GM19193 (cell line): ENCODE measurements around the gene TTC22.

ENCODE experiments used
- POLR2A ChIP-seq: IDR thresholded peaks from 4 replicates; pipeline ENCODE4 v1.6.1; 2011; ENCODE audit not compliant: insufficient read depth, insufficient read length; ENCODE audit errors: extremely low read depth

Gene TTC22

DNA sequence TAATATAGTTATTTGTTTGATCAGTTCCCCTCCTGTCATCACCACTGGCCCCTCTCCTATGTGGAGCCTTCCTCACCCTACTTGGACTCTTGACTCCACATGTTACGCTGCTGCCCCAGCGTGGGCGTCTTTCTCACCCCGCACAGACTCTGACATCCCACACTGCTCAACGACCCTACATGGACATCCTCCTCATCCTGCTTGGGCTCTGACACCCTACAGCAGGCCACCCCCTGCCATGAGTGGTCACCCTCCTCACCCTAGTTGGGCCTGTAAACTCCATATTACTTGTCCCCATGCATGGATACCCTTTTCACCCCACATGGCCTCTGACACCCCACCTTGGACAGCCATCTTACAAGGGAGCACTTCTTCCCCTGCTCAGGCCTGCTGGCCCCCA, 64.4 kb downstream of the TTC22 start:
- no peak for TF ChIP-seq POLR2A
